Mammary microvascular endothelial cell (primary cell): ENCODE data around the gene KIFC1. TPM values are rescaled to one million over a fixed set of nuclear protein-coding genes. Genes with fewer than 3 reads are reported as not detected.

Experiments
- total RNA-seq: library from RNA; depleted of rRNA; stranded (reverse); fragments of >200 nt; gene quantifications from 2 replicates; pipeline ENCODE4 v1.2.3, GENCODE V29; 2015

The KIFC1 gene, protein sequence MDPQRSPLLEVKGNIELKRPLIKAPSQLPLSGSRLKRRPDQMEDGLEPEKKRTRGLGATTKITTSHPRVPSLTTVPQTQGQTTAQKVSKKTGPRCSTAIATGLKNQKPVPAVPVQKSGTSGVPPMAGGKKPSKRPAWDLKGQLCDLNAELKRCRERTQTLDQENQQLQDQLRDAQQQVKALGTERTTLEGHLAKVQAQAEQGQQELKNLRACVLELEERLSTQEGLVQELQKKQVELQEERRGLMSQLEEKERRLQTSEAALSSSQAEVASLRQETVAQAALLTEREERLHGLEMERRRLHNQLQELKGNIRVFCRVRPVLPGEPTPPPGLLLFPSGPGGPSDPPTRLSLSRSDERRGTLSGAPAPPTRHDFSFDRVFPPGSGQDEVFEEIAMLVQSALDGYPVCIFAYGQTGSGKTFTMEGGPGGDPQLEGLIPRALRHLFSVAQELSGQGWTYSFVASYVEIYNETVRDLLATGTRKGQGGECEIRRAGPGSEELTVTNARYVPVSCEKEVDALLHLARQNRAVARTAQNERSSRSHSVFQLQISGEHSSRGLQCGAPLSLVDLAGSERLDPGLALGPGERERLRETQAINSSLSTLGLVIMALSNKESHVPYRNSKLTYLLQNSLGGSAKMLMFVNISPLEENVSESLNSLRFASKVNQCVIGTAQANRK
- 41.9 and 45.2 TPM in 2 replicates for total RNA-seq

DNA sequence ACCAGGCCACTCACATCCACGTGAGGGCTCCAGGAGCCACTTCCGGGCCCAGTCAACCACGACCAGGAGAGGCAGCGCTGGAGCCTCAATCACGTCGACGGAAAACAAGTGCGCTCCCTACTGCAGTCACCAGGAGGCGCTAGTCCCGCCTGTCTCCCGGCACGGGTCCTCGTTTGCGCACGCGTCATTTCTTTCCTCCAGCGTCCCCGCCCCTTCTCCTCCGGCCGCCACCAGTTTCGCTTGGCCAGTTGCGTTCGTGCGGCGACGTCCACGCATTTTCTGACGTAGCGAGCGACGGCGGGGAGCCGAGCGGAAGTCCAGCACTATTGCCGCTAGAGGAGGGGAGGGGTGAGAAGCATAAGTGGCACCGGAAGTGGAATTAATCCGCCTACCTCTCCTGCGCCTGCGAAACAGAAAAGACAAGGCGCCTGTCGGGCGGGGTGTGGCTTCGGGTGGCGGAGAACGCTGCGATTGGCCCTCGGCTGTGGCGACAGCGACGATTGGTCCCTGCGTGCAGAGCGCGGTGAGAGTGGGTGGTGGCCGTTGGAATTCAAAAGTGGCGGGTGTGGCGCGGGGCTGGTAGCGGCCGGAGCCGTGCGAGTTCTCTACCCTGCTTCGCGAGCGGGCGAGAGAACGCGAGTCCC lies at the start of gene KIFC1:
Gene KIFC1, plus strand, starts transcription at position 546 of the 644 bp plus-strand sequence. CDS start 163 bp downstream, outside the sequence.

DNA sequence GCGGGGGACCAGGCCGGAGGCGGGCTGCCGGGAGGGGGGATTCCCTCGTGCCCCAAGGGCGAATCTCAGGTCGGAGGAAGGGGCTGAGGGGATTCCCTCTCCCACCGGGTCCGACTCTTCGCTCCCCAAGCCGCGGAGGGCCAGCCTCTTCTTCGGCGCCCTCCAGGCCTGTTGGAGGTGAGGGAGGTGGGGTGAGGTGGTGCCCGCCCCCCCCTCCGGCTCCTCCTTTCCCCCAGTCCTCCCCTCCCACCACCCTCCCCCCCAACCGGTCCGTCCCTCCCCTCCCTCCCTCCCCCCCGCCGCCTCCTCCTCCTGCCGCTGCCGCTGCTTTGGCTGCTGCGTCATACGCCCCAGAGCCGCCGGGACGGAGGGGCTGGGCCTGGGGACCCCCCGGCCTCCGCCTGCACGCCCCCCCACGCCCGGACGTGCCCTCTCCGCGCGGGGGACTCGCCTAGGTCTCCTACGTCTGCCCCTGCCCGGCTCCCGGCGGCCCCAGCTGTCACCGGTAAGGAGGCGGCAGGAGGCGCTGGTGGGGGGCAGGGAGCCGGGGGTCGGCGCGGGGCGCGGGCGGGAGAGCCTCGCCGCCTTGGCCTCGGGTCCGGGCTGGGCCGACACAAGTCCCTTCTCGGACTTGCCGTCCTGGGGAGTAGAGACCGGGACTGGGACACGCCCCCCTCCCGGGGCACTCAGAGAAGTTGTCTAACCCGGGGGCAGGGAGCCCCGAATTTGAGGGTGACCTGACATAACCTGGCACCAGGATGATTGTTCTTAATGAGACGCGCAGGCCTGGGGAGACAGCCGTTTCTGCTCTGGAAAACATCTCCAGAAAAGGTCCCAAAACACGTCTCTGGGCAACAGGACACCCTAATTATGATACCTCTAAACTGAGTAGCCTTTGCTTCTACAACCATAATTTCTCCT lies 19.3 kb downstream of the KIFC1 start, which contains the start of gene PHF1:
Gene PHF1, plus strand, starts transcription at position 304 of the 921 bp plus-strand sequence. CDS start 1,250 bp downstream, outside the sequence.

DNA sequence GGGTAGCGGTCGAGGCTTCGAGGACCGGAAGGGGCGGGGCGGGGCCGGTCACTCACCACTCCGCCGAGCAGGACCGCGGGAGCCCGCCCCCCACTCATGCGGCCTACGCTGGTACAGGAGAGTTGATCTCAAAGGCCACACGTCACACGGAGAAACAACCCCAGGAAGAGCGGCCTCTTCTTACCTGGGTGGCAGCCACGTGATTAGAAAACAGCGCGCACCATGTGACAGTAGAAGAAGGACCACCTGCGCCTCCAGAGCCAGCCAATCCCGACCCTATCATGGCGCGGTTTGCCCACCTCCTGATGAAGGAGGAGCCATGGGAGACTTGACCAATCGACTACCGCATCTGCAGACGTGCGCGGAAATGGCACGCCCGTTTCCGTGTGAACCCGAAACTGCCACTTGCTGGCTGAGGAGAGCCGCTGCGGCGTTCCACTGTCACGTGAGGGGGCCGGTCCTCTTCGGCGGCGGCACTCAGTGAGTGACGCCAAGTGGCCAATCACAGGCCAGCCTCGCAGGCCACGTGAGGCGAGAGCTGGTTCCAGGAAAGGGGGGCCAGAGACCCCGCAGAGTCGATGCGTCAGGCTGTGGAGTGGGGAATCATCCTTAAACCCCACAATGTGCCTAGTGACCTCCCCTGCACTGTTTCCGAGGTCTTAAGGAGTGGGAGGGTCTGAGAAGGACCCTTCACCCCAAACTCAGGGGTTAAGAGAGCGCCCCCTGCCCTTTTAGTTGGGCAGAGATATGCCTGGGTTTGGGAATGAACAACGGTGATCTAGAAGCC lies 26.5 kb downstream of the KIFC1 start, which contains the start of gene CUTA:
Gene CUTA, minus strand, starts transcription at position 205 of the 787 bp plus-strand sequence. Its CDS starts 107 bp downstream, at position 98.

DNA sequence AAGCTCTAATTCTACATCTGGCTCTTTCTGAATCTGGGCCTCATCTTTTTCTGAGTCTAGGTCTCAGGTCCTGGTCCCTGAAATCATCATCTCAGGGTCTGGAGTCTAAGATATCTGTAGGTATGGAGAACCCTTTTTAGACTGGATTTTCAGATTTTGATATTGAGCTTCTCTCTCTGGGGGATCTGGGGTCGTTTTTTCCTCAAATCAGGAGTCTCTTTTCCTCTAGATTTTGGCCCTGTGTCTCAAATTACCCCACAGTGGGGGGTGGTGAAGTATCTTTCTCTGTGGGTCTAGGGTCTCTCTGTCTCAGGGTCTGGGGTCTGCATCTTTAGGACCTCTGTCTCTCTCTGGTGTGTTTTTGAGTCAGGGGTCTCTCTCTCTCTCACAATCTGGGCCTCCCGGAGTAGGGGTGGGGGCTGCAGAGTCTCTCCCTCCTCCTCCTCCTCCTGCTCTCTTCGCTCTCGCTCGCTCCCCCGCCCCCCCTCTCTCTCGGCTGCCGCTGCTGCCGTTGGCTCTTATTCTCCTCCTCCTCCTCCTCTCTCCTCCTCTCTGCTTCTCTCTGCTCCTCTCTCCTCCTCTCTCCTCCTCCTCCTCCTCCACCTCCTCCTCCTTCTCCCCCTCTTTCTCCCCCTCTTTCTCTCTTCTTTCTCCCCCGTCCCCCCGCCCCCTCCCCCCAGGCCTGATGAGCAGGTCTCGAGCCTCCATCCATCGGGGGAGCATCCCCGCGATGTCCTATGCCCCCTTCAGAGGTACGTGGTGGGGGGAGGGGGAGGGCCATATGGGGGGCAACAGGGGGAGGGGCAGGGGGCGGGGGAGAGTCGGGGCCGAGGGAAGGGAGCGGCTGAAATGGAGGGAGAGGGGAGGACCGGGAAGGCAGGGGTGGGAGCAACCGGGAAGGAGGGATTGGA lies 28.2 kb downstream of the KIFC1 start, which contains the start of gene SYNGAP1:
Gene SYNGAP1, plus strand, starts transcription at position 486 of the 911 bp plus-strand sequence. Its CDS starts 200 bp downstream, at position 686.

DNA sequence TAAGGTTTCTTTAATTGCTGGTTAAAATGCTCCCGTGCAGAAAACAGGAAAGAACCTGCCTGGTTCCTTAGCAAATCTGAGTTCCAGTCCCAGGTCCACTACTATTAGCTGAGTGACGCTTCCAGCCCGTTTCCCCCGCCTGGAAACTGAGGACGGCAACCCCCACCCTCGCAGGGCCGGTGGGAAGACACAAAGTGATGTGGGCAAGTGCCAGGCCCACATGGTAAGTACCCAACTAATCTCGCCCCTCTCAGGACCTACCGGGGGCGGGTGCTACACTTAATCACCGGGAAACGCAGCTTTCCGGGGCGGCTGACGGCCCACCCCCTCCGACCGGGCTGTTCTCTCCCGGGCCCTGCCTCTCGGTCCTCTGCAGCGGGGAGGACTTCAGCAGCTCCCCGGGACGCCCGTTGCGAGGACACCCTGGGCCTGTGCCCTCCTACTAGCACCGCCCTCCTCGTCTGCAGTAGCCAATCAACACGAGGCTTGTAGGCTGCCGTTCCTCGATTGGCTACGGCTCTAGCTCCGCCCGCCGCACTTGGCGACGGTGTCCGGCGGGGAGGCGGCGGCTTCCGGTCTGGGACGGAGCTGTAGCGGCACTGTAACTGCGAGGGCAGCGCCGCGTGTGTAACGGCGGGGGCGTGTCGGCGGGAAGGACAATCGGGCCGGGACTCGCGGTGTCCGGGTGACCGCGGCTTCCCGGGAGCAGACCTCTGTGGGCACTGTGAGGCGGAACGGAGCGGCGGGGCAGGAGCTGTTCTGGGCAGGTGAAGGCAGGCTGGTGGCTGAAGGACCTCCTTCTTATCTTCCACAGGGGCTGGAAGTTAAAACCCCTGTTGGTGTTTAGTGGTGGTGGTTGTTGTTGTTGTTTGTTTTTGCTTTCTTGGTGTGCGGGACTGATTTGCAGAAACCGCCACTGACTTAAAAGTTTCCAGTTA lies 62.7 kb downstream of the KIFC1 start, which contains the start of gene ZBTB9:
Gene ZBTB9, plus strand, starts transcription at position 568 of the 938 bp plus-strand sequence. CDS start 525 bp downstream, outside the sequence.

Other genes with a start within 250 kb of the KIFC1 start
- 0.07 and 0.15 TPM in 2 replicates for gene COL11A2, start 199.4 kb upstream of the KIFC1 start, total RNA-seq
- 12.9 and 17.4 TPM in 2 replicates for gene RXRB, start 191.2 kb upstream of the KIFC1 start, total RNA-seq
- 75.7 and 93.8 TPM in 2 replicates for gene SLC39A7, start 191.0 kb upstream of the KIFC1 start, total RNA-seq
- 6.7 and 9.8 TPM in 2 replicates for gene HSD17B8, start 187.2 kb upstream of the KIFC1 start, total RNA-seq
- gene RING1, start 183.3 kb upstream of the KIFC1 start, total RNA-seq = 8.7 and 11.7 TPM in 2 replicates
- gene VPS52, start 119.9 kb upstream of the KIFC1 start, total RNA-seq = 36.8 and 43.6 TPM in 2 replicates
- 4,238 and 4,354 TPM in 2 replicates for gene RPS18, start 119.7 kb upstream of the KIFC1 start, total RNA-seq
- 5.6 and 8.1 TPM in 2 replicates for gene B3GALT4, start 114.7 kb upstream of the KIFC1 start, total RNA-seq
- 65.6 and 74.7 TPM in 2 replicates for gene WDR46, start 102.6 kb upstream of the KIFC1 start, total RNA-seq
- 55.3 and 67.7 TPM in 2 replicates for gene PFDN6, start 102.2 kb upstream of the KIFC1 start, total RNA-seq
- gene RGL2, start 92.9 kb upstream of the KIFC1 start, total RNA-seq = 49.4 and 55.9 TPM in 2 replicates
- gene TAPBP, start 77.7 kb upstream of the KIFC1 start, total RNA-seq = 171 and 179 TPM in 2 replicates
- 8.9 and 11.6 TPM in 2 replicates for gene ZBTB22, start 74.1 kb upstream of the KIFC1 start, total RNA-seq
- 35.7 and 36.8 TPM in 2 replicates for gene DAXX, start 68.9 kb upstream of the KIFC1 start, total RNA-seq
- 17.9 and 24.2 TPM in 2 replicates for gene PHF1, start 19.2 kb downstream of the KIFC1 start, total RNA-seq
- 151 and 168 TPM in 2 replicates for gene CUTA, start 26.3 kb downstream of the KIFC1 start, total RNA-seq
- 1.4 and 2.7 TPM in 2 replicates for gene SYNGAP1, start 28.2 kb downstream of the KIFC1 start, total RNA-seq
- gene ZBTB9, start 62.8 kb downstream of the KIFC1 start, total RNA-seq = 4.1 and 4.9 TPM in 2 replicates
- gene BAK1, start 188.5 kb downstream of the KIFC1 start, total RNA-seq = 30.8 and 31.8 TPM in 2 replicates
- 82.5 and 94.1 TPM in 2 replicates for gene ITPR3, start 229.5 kb downstream of the KIFC1 start, total RNA-seq